Body of pancreas (tissue), 4 donors: ENCODE results near the gene SFTPA1. TPM values are rescaled to one million over a fixed set of nuclear protein-coding genes. Genes with fewer than 3 reads are reported as not detected.
"Not testable (repeated sequence)": the region's sequence is repeated elsewhere in the genome, so short reads cannot be mapped to it uniquely, and the experiment has no call there.

Experiments used
- ATAC-seq: fragments of 150-250 bp; one replicate; pipeline ENCODE4 v1.9.1; 2016
- DNase-seq, 4 donors: peaks; one replicate each; pipeline ENCODE4 v3.0.0-alpha.2; 2019
- H3K27ac ChIP-seq, 4 donors: fragments of 200-600 bp; sonication (generic); 1 replicate in 3 of 4; 2 replicates in 1 of 4; pipeline versions ENCODE4 v1.5.1 to v1.6.1; 2016 to 2019; ENCODE audit warnings: mild to moderate bottlenecking in 1 of 4, mixed read lengths in 1 of 4, moderate library complexity in 1 of 4
- H3K27me3 ChIP-seq, 2 donors: fragments of 200-600 bp; sonication (generic); one replicate each; pipeline ENCODE4 v1.6.0; 2016; ENCODE audit warnings: mild to moderate bottlenecking in 1 of 2
- H3K36me3 ChIP-seq, 2 donors: fragments of 200-600 bp; sonication (generic); replicated peaks in 1 of 2; 2 replicates each; pipeline ENCODE4 v1.5.1; 2016; ENCODE audit warnings: low read depth in 2 of 2; ENCODE audit not compliant: insufficient read depth in 1 of 2
- H3K4me1 ChIP-seq: fragments of 200-600 bp; sonication (generic); one replicate; pipeline ENCODE4 v1.6.0; 2016
- H3K4me3 ChIP-seq, 2 donors: fragments of 200-600 bp; sonication (generic); 1 replicate in 1 of 2; 2 replicates in 1 of 2; pipeline ENCODE4 v1.5.1; 2016 to 2019
- H3K9me3 ChIP-seq, 3 donors: fragments of 200-600 bp; sonication (generic); 1 replicate in 2 of 3; 2 replicates in 1 of 3; pipeline ENCODE4 v1.5.1; 2016
- POLR2A ChIP-seq, 3 donors: fragments of 450-650 bp; IDR thresholded peaks; one replicate each; pipeline ENCODE4 v1.6.1; 2016; ENCODE audit warnings: antibody characterized with exemption in 3 of 3, mild to moderate bottlenecking in 2 of 3
- WGBS, 2 donors: methylation state at CpG; one replicate each; pipeline ENCODE4 v1.1.5; 2017; 5-methylcytosine and 5-hydroxymethylcytosine counted together
- intact Hi-C: fragments of 100-400 bp; cut with DNase I; formaldehyde crosslinking; loops from one replicate; pipeline ENCODE4 v1.15.1; 2023
- total RNA-seq, 2 donors: library from RNA; depleted of rRNA; stranded (reverse); fragments of >200 nt; gene quantifications; one replicate each; pipeline ENCODE4 v1.1.0, GENCODE V29; 2016
- TF ChIP-seq, protein P1 (sequence below), 7 experiments: fragments of 450-650 bp in 4 of 7; fragments of 200-600 bp in 3 of 7; sonication (generic) in 3 of 7; IDR thresholded peaks; one replicate each; pipeline ENCODE4 v1.5.1; 2016 to 2019; ENCODE audit warnings: antibody characterized with exemption in 7 of 7

The SFTPA1 gene
- total RNA-seq, 2 donors from 2014 or later = 0.26 TPM; not detected in 1

DNA sequence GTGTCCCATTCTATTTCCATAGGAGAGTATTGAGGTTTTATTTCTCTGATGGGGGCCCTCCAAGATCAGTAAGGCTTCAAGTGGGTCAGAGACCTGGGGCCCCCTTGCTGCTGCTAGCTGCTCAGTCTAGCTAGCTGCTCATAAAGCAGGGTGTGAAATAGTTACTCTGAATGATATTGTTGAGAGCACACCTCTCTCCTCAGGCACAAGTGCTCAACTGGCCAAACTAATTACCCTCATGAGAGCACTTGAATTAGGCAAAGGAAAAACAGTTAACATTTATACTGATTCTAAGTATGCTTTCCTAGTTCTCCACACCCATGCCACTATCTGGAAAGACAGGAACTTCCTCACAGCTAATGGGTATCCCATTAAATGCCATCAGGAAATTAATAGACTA lies 5.4 kb upstream of the SFTPA1 start:
- Histone ChIP-seq H3K4me1 (no peaks in the 10 kb centered on the region), H3K4me3 (no peak overlapping the region), H3K27ac (no peak overlapping the region), H3K9me3 (no peaks in the 10 kb centered on the region), H3K27me3 (no peaks in the 10 kb centered on the region), H3K36me3 (no peaks in the 10 kb centered on the region)
- TF ChIP-seq POLR2A (IDR thresholded peaks at IDR 0.05) = no peak
- TF ChIP-seq, protein P1, sequence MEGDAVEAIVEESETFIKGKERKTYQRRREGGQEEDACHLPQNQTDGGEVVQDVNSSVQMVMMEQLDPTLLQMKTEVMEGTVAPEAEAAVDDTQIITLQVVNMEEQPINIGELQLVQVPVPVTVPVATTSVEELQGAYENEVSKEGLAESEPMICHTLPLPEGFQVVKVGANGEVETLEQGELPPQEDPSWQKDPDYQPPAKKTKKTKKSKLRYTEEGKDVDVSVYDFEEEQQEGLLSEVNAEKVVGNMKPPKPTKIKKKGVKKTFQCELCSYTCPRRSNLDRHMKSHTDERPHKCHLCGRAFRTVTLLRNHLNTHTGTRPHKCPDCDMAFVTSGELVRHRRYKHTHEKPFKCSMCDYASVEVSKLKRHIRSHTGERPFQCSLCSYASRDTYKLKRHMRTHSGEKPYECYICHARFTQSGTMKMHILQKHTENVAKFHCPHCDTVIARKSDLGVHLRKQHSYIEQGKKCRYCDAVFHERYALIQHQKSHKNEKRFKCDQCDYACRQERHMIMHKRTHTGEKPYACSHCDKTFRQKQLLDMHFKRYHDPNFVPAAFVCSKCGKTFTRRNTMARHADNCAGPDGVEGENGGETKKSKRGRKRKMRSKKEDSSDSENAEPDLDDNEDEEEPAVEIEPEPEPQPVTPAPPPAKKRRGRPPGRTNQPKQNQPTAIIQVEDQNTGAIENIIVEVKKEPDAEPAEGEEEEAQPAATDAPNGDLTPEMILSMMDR (IDR thresholded peaks at IDR 0.05) = no peak
- intact Hi-C loops = no loop called here
- DNase-seq = no peak
- no peak for ATAC-seq

DNA sequence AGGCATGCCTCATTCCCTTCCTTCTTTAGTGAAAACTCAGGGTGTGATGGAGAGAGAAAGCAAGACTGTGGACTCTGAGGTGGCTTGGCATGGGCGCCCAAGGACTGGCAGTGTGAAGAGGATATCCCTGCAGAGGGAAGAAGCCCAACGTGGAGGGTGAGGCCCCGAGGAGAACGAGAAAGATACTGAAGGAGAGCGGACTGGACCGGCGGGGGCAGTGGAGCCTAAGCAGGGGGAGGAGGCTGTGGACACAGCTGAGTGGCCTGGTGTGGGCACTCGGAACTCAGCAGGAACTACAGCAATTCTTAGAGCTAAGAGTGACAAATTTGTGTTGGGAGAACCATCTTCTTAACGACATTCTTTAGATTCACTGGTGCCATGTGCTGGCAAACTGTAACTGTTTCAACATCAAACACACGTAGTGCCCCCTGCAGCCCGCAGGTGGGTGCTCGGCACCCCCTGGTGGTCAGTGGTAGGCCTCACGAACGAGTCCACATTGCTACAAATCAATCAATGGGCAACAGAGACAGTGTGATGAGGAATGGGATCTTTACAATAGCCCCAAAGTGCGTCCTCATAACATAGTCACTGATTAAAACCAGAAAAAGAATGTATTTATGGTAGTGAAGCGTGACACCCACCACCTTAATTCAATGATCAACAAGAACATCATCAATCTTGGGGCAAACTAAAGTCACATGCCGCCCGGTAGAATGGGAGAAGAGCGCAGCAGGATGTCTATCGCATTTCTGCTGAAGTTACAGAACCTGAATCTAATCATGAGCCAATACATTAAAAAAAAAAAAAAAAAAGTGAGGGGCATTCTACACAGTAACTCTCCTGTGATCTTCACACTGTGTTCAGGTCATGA lies 2.0 kb upstream of the SFTPA1 start:
- ATAC-seq = no peak
- Histone ChIP-seq H3K9me3 (no peaks in the 10 kb centered on the region), H3K4me1 (no peaks in the 10 kb centered on the region), H3K27ac (no peak overlapping the region), H3K36me3 (no peaks in the 10 kb centered on the region), H3K4me3 (no peak overlapping the region), H3K27me3 (no peaks in the 10 kb centered on the region)
- intact Hi-C loops = no loop called here
- DNase-seq = peak; percentile 42 to 67 (median 48)
- WGBS, 2 donors = 47 to 48% methylated on average over 20 of the region's 20 CpGs
- TF ChIP-seq, protein P1 (IDR thresholded peaks at IDR 0.05) = peak; percentile 28 to 79 (median 62)
- no peak for TF ChIP-seq POLR2A (IDR thresholded peaks at IDR 0.05)

DNA sequence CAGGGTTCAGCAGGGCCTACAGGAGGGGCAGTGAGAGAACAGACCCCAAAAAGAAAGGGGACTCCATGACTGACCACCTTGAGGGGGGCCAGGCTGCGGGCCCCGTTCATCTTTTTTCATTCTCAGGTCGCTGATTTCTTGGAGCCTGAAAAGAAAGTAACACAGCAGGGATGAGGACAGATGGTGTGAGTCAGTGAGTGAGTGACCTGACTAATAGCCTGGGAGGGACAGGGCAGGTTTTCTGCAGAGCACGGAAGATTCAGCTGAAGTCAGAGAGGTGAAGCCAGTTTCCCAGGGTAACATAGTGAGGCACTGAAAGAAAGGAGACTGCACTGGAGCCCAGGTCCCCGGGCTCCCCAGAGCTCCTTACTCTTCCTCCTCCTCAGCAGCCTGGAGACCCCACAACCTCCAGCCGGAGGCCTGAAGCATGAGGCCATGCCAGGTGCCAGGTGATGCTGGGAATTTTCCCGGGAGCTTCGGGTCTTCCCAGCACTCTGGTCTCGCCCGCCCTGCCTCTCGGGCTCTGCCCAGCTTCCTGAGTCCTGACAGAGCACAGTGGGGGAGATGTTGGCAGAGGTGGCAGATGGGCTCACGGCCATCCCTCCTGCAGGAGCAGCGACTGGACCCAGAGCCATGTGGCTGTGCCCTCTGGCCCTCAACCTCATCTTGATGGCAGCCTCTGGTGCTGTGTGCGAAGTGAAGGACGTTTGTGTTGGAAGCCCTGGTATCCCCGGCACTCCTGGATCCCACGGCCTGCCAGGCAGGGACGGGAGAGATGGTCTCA lies 646 bp downstream of the SFTPA1 start:
- H3K27me3 ChIP-seq, H3K4me3 ChIP-seq, DNase-seq, H3K9me3 ChIP-seq, H3K4me1 ChIP-seq, H3K36me3 ChIP-seq, intact Hi-C loops, H3K27ac ChIP-seq: not testable (repeated sequence)
- ATAC-seq = peak; percentile 4
- WGBS, 2 donors = 77 to 83% methylated on average over 8 to 16 of the region's 18 CpGs

DNA sequence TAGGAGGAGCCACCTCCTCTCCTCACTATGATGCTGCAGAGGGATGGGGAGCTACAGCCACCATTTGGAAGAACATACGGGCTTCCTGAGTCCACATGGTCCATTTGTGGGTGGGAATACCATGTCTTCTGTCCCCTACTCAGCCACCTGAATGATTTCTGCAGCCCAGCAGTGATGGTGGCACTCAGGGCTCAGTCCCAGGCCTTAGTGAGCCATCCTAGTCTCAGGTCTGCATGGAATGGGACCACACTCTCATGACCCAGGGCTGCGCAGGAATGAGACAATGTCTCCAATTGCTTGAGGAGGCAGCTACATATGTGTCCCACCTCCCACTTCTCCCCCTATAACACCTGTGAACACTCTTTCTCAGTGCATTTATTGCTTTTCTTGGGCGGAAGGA lies 4.8 kb downstream of the SFTPA1 start:
- Histone ChIP-seq H3K27me3 (no peaks in the 10 kb centered on the region), H3K4me3 (no peak overlapping the region), H3K36me3 (no peaks in the 10 kb centered on the region), H3K27ac (no peak overlapping the region), H3K9me3 (no peaks in the 10 kb centered on the region), H3K4me1 (no peaks in the 10 kb centered on the region)
- DNase-seq (no peak), ATAC-seq (no peak)
- intact Hi-C loops = no loop called here
- TF ChIP-seq POLR2A (IDR thresholded peaks at IDR 0.05) = no peak
- TF ChIP-seq, protein P1 (IDR thresholded peaks at IDR 0.05) = no peak
- 64 to 78% methylated on average over 3 of the region's 3 CpGs for WGBS, 2 donors

DNA sequence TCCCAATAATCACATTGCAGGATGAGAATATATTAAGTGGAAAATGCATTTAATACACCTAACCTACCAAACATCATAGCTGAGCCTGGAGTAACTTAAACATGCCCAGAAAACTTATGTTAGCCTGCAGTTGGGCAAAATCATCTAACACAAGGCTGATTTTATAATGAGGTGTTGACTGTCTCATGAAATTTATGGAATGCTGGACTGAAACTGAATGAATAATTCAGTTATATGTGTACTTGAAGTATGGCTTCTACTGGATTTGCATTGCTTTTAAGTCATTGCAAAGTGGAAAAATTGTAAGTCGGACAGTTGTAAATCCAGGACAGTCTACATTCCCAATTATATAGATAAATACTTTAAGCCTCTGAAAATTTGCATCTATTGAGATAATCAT lies 5.4 kb downstream of the SFTPA1 start:
- no peak overlapping the region for H3K27ac ChIP-seq
- no peak for TF ChIP-seq POLR2A (IDR thresholded peaks at IDR 0.05)
- TF ChIP-seq, protein P1 (IDR thresholded peaks at IDR 0.05) = no peak
- no peak overlapping the region for H3K4me3 ChIP-seq
- no peaks in the 10 kb centered on the region for H3K4me1 ChIP-seq
- 84 to 86% methylated on average over 1 of the region's 1 CpG for WGBS, 2 donors
- no peak for DNase-seq
- no peak for ATAC-seq
- intact Hi-C loops = no loop called here
- no peaks in the 10 kb centered on the region for H3K36me3 ChIP-seq
- H3K9me3 ChIP-seq = no peaks in the 10 kb centered on the region
- no peaks in the 10 kb centered on the region for H3K27me3 ChIP-seq

DNA sequence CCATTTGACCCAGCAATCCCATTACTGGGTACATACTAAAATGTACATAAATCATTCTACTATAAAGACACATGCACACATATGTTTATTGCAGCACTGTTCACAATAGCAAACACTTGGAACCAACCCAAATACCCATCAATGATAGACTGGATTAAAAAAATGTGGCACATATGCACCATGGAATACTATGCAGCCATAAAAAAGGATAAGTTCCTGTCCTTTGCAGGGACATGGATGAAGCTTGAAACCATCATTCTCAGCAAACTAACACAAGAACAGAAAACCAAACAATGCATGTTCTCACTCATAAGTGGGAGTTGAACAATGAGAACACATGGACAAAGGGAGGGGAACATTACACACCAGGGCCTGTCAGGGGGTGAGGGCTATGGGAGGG lies 12.9 kb downstream of the SFTPA1 start:
- H3K27ac ChIP-seq, H3K4me3 ChIP-seq, H3K9me3 ChIP-seq, H3K4me1 ChIP-seq, H3K27me3 ChIP-seq, DNase-seq, H3K36me3 ChIP-seq, intact Hi-C loops, ATAC-seq: not testable (repeated sequence)
